ENCODE results near the gene ZNF235. TPM values are rescaled to one million over a fixed set of nuclear protein-coding genes. Genes with fewer than 3 reads are reported as not detected.
A peak's percentile ranks its signal among the peaks of the same experiment; 100 is the strongest.

The ZNF235 gene
- total RNA-seq, 5 donors from 2014 or later (not counting 1 experiment from before 2014, with no cell fraction given): 5.9 to 14.2 (median 11.4) TPM

GRCh38 chr19:44303976-44304568, 753 bp downstream of the ZNF235 start:
- no peak for ATAC-seq (replicated peaks in 1 of 4)
- H3K36me3 Mint-ChIP-seq: peaks cover 38% of the 10 kb centered on the region
- peak overlapping the region in 1 of 2 donors; percentile 84 for H3K27ac Mint-ChIP-seq
- H3K4me1 ChIP-seq (ENCODE audit: control insufficient read depth in 1 of 2, extremely low read depth in 1 of 2, insufficient read depth in 2 of 2, low read length in 2 of 2): peaks cover 10 to 13% of the 10 kb centered on the region in 2 experiments
- H3K4me3 Mint-ChIP-seq: peak overlapping the region; percentile 84 to 94 (median 90)
- ChIA-PET POLR2A (no interaction called here), CTCF (no interaction called here)
- peak overlapping the region; percentile 80 to 87 for H3K4me3 ChIP-seq (ENCODE audit: control insufficient read depth in 1 of 2, extremely low read depth in 1 of 2, low read length in 1 of 2)
- 9% methylated on average over 4 of the region's 11 CpGs for WGBS (ENCODE audit: insufficient coverage)
- H3K36me3 ChIP-seq (ENCODE audit: control insufficient read depth in 2 of 2, extremely low read depth in 1 of 2, insufficient read depth in 1 of 2, low read length in 1 of 2): peaks cover 0 to 21% of the 10 kb centered on the region in 2 donors
- peaks cover 0 to 2% of the 10 kb centered on the region in 2 donors for H3K27me3 Mint-ChIP-seq
- peaks cover 20 to 28% (median 27%) of the 10 kb centered on the region in 3 donors for H3K4me1 Mint-ChIP-seq
- peaks cover 2% of the 10 kb centered on the region for H3K9me3 ChIP-seq
- no peak overlapping the region for H3K27ac ChIP-seq (ENCODE audit: low read length)
- DNase-seq: peak in 1 of 35 experiments; percentile 2
- no peaks in the 10 kb centered on the region for H3K27me3 ChIP-seq (replicated peaks in 1 of 2; ENCODE audit: control insufficient read depth in 2 of 2, extremely low read depth in 1 of 2, insufficient read depth in 2 of 2, low read length in 1 of 2)
- H3K9me3 Mint-ChIP-seq: peaks cover 0 to 23% (median 17%) of the 10 kb centered on the region in 3 donors

DNA sequence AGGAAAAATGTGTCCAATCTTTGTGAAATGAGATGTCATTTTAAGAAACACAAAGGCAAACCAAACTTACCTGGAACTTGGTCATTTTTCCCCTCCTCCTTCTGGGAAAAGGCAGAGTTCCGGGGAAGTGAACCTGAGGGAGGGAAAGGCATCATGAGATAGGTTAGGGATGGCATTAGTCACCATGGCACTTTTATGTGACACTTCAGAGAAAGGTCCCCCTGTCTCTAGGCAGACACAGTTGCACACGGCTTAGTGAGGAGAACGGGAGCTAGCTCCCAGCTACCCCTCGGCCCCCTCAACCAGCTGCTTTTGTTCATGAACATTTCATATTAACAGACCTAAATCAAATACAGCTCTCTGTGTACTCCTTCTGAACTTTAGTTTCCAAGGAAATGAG, 1.5 kb downstream of the ZNF235 start:
- Mint-ChIP-seq H3K9me3 (peaks cover 0 to 19% (median 11%) of the 10 kb centered on the region in 3 donors), H3K27ac (no peak overlapping the region), H3K27me3 (no peaks in the 10 kb centered on the region), H3K4me3 (peak overlapping the region; percentile 24 to 94 (median 84)), H3K4me1 (peaks cover 20 to 28% (median 27%) of the 10 kb centered on the region in 3 donors), H3K36me3 (peaks cover 41% of the 10 kb centered on the region)
- no peak for DNase-seq
- CTCF ChIA-PET: no interaction called here
- H3K4me3 ChIP-seq (ENCODE audit: control insufficient read depth in 1 of 2, extremely low read depth in 1 of 2, low read length in 1 of 2): no peak overlapping the region
- no peaks in the 10 kb centered on the region for H3K27me3 ChIP-seq (replicated peaks in 1 of 2; ENCODE audit: control insufficient read depth in 2 of 2, extremely low read depth in 1 of 2, insufficient read depth in 2 of 2, low read length in 1 of 2)
- peaks cover 2% of the 10 kb centered on the region for H3K9me3 ChIP-seq
- H3K36me3 ChIP-seq (ENCODE audit: control insufficient read depth in 2 of 2, extremely low read depth in 1 of 2, insufficient read depth in 1 of 2, low read length in 1 of 2): peaks cover 0 to 28% of the 10 kb centered on the region in 2 donors
- WGBS (ENCODE audit: insufficient coverage): 100% methylated on average over 2 of the region's 4 CpGs
- H3K27ac ChIP-seq (ENCODE audit: low read length): no peak overlapping the region
- POLR2A ChIA-PET: no interaction called here
- no peak for ATAC-seq (replicated peaks in 1 of 4)
- H3K4me1 ChIP-seq (ENCODE audit: control insufficient read depth in 1 of 2, extremely low read depth in 1 of 2, insufficient read depth in 2 of 2, low read length in 2 of 2): peaks cover 10 to 13% of the 10 kb centered on the region in 2 experiments

DNA sequence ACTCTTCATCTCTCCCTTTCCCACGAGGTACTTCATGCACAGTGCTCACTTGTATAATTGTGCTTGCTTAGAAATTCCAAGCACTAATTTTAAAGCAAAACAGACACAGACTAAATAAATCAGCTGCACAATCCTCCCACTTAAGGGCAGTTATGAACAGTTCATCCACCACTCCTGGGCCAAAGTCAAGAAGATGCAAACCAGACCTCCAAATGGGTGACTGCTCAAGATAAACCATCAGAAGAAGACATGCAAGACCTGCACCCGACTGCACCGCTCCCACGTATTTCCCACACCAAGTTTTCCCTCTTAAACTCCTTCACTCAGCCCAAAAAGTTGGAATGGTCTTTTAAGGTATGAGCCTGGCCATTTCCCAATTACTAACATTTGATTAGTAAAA, 19.9 kb downstream of the ZNF235 start:
- Histone ChIP-seq H3K36me3 (ENCODE audit: control insufficient read depth in 2 of 2, extremely low read depth in 1 of 2, insufficient read depth in 1 of 2, low read length in 1 of 2) (peaks cover 16 to 31% of the 10 kb centered on the region in 2 donors), H3K4me3 (ENCODE audit: control insufficient read depth in 1 of 2, extremely low read depth in 1 of 2, low read length in 1 of 2) (no peak overlapping the region), H3K4me1 (ENCODE audit: control insufficient read depth in 1 of 2, extremely low read depth in 1 of 2, insufficient read depth in 2 of 2, low read length in 2 of 2) (no peaks in the 10 kb centered on the region), H3K27ac (ENCODE audit: low read length) (no peak overlapping the region), H3K27me3 (replicated peaks in 1 of 2; ENCODE audit: control insufficient read depth in 2 of 2, extremely low read depth in 1 of 2, insufficient read depth in 2 of 2, low read length in 1 of 2) (no peaks in the 10 kb centered on the region), H3K9me3 (peaks cover 23% of the 10 kb centered on the region)
- DNase-seq: no peak
- no peak overlapping the region for H3K4me3 Mint-ChIP-seq
- H3K4me1 Mint-ChIP-seq: no peaks in the 10 kb centered on the region
- no peak overlapping the region for H3K27ac Mint-ChIP-seq
- ATAC-seq (replicated peaks in 1 of 4): no peak
- ChIA-PET CTCF (no interaction called here), POLR2A (no interaction called here)
- H3K36me3 Mint-ChIP-seq: peaks cover 72% of the 10 kb centered on the region
- peaks cover 24 to 77% (median 74%) of the 10 kb centered on the region in 3 donors for H3K9me3 Mint-ChIP-seq
- H3K27me3 Mint-ChIP-seq: no peaks in the 10 kb centered on the region
- 80% methylated on average over 2 of the region's 4 CpGs for WGBS (ENCODE audit: insufficient coverage)

DNA sequence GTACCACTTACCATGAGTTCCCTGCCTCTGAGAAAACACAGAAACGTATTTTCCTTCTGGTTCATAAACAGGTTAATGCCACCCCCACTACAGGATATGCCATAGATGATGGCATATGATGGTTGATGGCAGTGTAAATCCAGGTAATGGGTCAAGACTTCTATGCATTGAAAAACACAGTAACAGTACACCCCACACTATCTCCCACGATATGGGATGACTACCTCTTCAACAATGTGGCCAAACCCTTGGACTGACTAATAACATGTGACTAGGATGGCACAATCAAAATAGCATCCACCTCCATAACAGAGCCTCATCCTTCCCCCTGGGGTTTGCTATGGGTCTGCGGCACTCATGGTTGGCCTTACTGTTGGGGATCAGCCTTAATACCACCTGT, 22.0 kb downstream of the ZNF235 start:
- Mint-ChIP-seq H3K27ac (no peak overlapping the region), H3K36me3 (peaks cover 67% of the 10 kb centered on the region), H3K9me3 (peaks cover 23 to 72% (median 70%) of the 10 kb centered on the region in 3 donors), H3K27me3 (no peaks in the 10 kb centered on the region), H3K4me3 (no peak overlapping the region), H3K4me1 (no peaks in the 10 kb centered on the region)
- ATAC-seq (replicated peaks in 1 of 4) (no peak), DNase-seq (no peak)
- Histone ChIP-seq H3K9me3 (peaks cover 9% of the 10 kb centered on the region), H3K27me3 (replicated peaks in 1 of 2; ENCODE audit: control insufficient read depth in 2 of 2, extremely low read depth in 1 of 2, insufficient read depth in 2 of 2, low read length in 1 of 2) (no peaks in the 10 kb centered on the region), H3K36me3 (ENCODE audit: control insufficient read depth in 2 of 2, extremely low read depth in 1 of 2, insufficient read depth in 1 of 2, low read length in 1 of 2) (peaks cover 7 to 9% of the 10 kb centered on the region in 2 donors), H3K4me3 (ENCODE audit: control insufficient read depth in 1 of 2, extremely low read depth in 1 of 2, low read length in 1 of 2) (no peak overlapping the region), H3K27ac (ENCODE audit: low read length) (no peak overlapping the region), H3K4me1 (ENCODE audit: control insufficient read depth in 1 of 2, extremely low read depth in 1 of 2, insufficient read depth in 2 of 2, low read length in 2 of 2) (no peaks in the 10 kb centered on the region)
- ChIA-PET POLR2A (no interaction called here), CTCF (no interaction called here)
- 80% methylated on average over 1 of the region's 3 CpGs for WGBS (ENCODE audit: insufficient coverage)

- Mint-ChIP-seq H3K27me3 (no peaks in the 10 kb centered on the region), H3K4me3 (no peak overlapping the region), H3K36me3 (peaks cover 67% of the 10 kb centered on the region), H3K4me1 (no peaks in the 10 kb centered on the region), H3K27ac (no peak overlapping the region), H3K9me3 (peaks cover 20 to 69% (median 65%) of the 10 kb centered on the region in 3 donors)
- no peak overlapping the region for H3K4me3 ChIP-seq (ENCODE audit: control insufficient read depth in 1 of 2, extremely low read depth in 1 of 2, low read length in 1 of 2)
- ChIA-PET POLR2A (no interaction called here), CTCF (no interaction called here)
- peaks cover 0 to 3% of the 10 kb centered on the region in 2 donors for H3K36me3 ChIP-seq (ENCODE audit: control insufficient read depth in 2 of 2, extremely low read depth in 1 of 2, insufficient read depth in 1 of 2, low read length in 1 of 2)
- 97% methylated on average over 5 of the region's 10 CpGs for WGBS (ENCODE audit: insufficient coverage)
- H3K9me3 ChIP-seq: peaks cover 7% of the 10 kb centered on the region
- no peaks in the 10 kb centered on the region for H3K4me1 ChIP-seq (ENCODE audit: control insufficient read depth in 1 of 2, extremely low read depth in 1 of 2, insufficient read depth in 2 of 2, low read length in 2 of 2)
- H3K27me3 ChIP-seq (replicated peaks in 1 of 2; ENCODE audit: control insufficient read depth in 2 of 2, extremely low read depth in 1 of 2, insufficient read depth in 2 of 2, low read length in 1 of 2): no peaks in the 10 kb centered on the region
- no peak for ATAC-seq (replicated peaks in 1 of 4)
- no peak overlapping the region for H3K27ac ChIP-seq (ENCODE audit: low read length)
- DNase-seq: no peak
These were observed 23.9 kb downstream of the ZNF235 start for GRCh38 chr19:44280916-44281315.

DNA sequence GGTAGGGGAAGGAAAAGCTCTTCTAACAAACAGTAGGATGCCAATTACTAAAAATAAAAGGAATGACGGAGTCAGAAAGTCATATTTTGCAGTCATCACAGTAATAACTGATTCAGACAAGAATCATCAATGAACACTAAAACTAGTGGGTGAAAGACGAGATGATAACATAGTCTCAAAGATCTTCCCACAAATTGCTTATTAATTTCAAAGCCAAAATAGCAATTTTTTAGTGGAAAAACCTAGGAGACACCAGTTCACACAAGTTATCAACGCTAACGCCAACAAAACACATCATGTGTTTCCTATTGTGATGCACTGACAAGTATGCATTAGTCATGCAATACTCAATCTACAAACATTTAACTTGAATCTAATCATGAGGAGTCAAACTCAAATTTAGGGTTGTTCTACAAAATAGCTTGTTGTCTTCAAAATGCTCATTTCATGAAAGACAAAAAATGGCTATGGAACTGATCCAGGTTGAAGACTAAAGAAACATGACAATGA, 26.6 kb downstream of the ZNF235 start:
- Histone ChIP-seq H3K4me3 (ENCODE audit: control insufficient read depth in 1 of 2, extremely low read depth in 1 of 2, low read length in 1 of 2) (no peak overlapping the region), H3K27me3 (replicated peaks in 1 of 2; ENCODE audit: control insufficient read depth in 2 of 2, extremely low read depth in 1 of 2, insufficient read depth in 2 of 2, low read length in 1 of 2) (no peaks in the 10 kb centered on the region), H3K36me3 (ENCODE audit: control insufficient read depth in 2 of 2, extremely low read depth in 1 of 2, insufficient read depth in 1 of 2, low read length in 1 of 2) (peaks cover 0 to 2% of the 10 kb centered on the region in 2 donors), H3K27ac (ENCODE audit: low read length) (no peak overlapping the region), H3K9me3 (peaks cover 11% of the 10 kb centered on the region), H3K4me1 (ENCODE audit: control insufficient read depth in 1 of 2, extremely low read depth in 1 of 2, insufficient read depth in 2 of 2, low read length in 2 of 2) (no peaks in the 10 kb centered on the region)
- Mint-ChIP-seq H3K27ac (no peak overlapping the region), H3K4me3 (no peak overlapping the region), H3K27me3 (no peaks in the 10 kb centered on the region), H3K9me3 (peaks cover 24 to 72% (median 61%) of the 10 kb centered on the region in 3 donors), H3K36me3 (peaks cover 72% of the 10 kb centered on the region), H3K4me1 (no peaks in the 10 kb centered on the region)
- CTCF ChIA-PET: no interaction called here
- ATAC-seq (replicated peaks in 1 of 4) (no peak), DNase-seq (no peak)
- 85% methylated on average over 2 of the region's 4 CpGs for WGBS (ENCODE audit: insufficient coverage)
- POLR2A ChIA-PET: no interaction called here

Measured in T-cell (primary cell).